ENCODE results near the gene AFAP1.

AFAP1 gene

GRCh38 chr4:7863911-7864681, 75.6 kb downstream of the AFAP1 start:
- no peak for DNase-seq

DNA sequence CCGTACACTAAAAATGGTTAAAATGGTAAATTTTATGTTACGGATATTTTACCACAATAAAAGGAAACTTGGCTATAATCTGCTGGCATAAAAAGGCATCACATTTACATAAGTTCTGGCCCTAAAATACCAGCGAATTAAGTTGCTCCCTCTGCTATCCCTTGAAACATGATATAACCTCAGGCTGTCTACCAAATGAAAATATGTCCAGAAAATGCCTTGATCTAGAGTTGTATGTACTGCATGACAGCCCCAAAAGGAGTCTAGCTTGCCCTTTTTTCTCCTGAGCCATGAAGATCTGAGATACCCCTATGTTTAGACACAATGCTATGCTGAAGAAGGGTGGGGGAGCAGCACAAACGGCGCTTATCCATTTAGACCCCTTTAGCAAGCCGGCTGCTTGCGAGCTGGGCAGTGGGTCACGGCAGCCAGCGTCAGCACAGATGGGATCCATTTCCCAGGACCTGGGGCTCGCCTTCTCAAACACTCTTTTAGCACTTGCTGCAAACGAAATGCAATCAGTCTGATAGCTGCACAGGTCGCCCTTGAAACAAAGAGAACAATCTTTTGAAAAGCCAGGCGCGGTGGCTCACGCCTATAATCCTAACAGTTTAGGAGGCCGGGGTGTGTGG, 77.0 kb downstream of the AFAP1 start:
- DNase-seq = no peak

DNA sequence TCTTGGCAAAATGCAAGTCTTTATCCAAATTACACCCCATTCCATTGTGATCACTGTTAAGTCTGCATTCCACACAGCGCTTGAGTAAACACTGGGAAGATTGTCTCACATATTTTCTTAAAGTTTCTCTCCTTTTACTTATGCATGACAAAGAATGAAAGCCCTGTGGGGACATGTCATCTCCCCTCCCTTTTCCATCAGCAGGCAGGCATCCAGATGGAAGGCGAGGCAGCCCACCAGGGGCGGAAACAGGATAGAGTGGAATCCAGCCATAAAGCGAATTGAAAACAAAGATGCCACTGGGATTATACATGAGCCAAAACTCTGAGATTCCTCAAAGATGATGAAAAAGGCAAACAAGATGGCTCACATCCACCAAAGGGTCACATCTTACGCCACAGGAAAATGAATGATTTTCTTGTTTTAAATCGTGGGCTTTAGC, 78.2 kb downstream of the AFAP1 start:
- DNase-seq = no peak

DNA sequence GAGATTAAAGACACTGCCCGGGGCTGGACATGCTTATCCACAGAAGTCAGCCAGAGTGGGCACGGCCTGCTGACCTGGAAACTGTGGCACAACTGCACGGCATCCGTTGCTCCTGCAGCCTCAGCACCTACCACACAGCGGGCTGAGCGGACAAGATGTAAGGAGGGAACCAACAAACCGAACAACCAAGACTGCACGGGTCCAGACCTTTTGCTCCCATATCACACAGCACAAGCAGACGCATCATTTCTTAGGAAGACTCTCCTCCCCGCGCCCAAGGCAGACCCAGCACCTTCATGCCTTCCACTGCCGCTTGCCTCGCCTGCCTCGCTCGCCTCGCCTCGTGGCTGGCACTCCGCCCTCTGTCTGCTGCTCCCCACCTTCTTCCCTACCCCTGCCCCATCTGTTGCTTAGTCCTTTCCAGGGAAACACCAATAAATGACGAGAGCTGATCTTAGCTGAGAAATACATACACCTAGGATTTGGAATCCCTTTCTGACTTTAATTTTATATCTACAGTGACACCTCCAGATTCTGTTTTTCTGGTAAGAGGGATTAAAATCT, 79.0 kb downstream of the AFAP1 start:
- DNase-seq = no peak

DNA sequence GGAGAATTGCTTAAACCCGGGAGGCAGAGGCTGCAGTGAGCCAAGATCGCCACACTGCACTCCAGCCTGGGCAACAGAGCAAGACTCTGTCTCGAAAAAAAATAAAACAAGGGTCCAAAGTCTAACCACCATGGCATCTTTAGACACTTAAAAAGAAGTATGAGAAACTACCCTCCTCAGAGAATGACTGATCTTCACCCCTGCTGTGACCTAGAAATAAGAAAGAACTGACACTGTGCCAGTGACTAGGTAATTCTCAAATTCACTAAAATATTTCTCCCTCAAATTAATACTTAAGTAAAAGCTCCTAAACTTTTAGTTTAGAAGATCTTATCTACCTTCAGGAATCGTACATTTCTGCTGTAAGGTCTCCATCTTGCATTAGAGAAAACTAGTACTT, 80.3 kb downstream of the AFAP1 start:
- DNase-seq = no peak

GRCh38 chr4:7858498-7858897, 81.2 kb downstream of the AFAP1 start:
- DNase-seq = no peak

DNA sequence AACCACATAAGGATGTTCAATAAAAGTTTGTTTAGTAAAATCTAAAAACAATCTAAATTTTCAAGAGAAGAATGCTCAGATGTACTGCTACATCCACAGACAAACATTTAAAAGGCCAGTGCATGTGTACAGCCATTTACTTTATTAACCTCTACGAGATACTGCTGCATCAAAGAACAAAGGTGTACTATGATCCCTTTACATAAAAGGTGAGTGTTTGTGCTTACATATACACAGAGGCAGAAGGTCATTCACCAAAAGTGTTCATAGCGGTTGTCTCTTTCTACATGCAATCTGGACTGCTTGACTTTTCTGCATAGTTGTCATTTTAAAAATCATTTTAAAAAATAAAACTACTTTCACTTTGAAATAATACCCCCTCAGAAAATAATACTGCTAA, 81.7 kb downstream of the AFAP1 start:
- DNase-seq = no peak

- no peak for DNase-seq
These were observed 82.4 kb downstream of the AFAP1 start for GRCh38 chr4:7857238-7857701.

GRCh38 chr4:7855731-7856130, 83.9 kb downstream of the AFAP1 start:
- no peak for DNase-seq

DNA sequence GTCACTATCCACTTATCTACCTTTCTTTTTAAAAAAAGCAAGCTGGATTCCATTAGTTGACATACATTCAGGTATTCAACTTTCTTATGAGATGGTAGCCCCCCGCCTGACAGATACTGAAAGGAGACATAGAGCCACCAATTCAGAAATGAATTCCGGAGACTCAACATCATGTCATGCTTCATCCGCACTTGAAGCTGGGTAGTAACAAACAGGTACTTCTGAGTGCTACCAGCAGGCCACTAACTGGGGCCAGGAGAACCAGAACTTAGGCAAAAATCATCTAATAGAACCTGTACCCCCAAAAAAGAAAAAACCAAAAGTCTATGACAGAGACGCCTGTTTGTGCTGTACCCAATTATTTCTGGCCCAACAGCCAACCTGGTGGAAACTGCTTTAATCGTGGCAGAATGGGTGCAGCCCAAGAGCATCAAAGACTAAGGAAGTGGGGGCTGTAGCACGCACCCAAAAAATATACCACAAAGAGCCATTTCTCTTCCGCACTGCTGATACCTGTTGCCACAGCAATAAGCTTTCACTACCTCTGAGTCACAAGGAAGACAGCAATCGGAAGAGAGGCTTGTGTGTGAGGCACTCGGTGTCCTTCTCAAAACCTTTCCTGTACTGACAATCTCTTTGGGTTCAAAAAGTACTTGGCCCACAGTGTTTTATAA, 84.8 kb downstream of the AFAP1 start:
- DNase-seq = no peak

DNA sequence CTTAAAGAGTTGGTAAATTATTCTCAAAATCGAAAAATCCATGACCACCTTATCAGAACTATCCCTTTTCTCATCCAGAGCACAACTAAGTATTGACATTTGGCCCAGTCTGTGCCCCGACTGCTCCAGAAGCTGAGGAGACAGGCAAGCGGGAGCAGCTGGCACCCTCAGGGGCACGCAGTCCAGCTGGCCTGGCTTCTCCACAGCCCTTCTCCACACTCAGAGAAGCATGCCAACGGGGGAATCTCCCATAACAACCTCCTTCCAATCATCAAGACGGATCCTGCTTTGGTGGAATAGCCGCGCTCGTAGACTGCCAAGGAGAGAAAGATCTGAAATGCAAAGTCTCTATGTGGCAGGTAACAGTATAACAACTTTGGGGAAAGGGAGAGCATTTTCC, 85.4 kb downstream of the AFAP1 start:
- no peak for DNase-seq

DNA sequence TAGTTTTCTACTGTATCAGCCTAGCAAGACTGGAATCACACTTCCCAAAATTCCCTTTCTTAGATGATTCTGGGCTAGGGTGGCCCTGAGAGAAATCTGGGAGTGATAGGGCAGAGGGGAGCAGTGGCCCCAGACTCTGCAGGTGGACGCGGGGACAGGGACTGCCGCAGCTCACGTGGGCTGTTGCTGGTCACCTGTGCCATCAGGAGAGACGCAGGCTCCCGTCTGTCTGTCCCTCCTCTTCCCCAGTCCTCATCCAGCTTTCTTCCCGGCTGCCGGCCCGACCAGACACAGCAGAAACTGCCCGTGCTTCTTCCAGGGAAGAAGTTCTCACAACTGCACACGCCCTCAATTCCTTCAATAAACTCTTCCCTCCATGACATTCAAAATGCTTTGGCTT, 86.4 kb downstream of the AFAP1 start:
- DNase-seq = no peak

GRCh38 chr4:7852568-7853185, 87.0 kb downstream of the AFAP1 start:
- no peak for DNase-seq

DNA sequence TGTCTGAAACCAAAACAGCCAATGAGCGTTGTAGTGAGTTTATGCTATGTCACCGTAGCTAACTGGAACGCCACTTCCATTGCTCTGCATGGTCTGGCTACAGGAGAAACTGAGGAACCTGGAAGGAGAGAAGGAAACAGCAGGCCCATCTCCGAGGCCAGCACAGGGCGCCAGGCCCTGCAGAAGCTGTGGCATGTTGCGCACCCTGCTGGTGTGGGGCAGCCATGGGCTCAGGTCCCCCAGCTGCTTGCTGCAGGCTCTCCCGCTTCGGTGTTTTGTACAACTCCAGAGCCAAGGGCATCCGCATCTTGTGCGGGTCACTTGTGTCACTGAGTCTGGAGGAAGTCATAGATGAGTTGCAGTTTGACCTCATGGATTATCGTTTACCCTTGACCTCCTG, 89.2 kb downstream of the AFAP1 start:
- no peak for DNase-seq

DNA sequence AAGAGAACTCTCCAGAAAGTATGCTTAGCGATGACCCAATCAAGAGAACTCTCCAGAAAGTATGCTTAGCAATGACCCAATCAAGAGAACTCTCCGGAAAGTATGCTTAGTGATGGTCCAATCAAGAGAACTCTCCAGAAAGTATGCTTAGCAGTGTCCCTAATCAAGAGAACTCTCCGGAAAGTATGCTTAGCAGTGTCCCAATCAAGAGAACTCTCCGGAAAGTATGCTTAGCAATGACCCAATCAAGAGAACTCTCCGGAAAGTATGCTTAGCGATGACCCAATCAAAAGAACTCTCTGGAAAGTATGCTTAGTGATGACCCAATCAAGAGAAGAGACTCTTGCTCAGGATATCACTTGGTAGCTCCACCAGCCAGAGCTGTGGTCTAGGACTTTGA, 92.5 kb downstream of the AFAP1 start:
- no peak for DNase-seq

DNA sequence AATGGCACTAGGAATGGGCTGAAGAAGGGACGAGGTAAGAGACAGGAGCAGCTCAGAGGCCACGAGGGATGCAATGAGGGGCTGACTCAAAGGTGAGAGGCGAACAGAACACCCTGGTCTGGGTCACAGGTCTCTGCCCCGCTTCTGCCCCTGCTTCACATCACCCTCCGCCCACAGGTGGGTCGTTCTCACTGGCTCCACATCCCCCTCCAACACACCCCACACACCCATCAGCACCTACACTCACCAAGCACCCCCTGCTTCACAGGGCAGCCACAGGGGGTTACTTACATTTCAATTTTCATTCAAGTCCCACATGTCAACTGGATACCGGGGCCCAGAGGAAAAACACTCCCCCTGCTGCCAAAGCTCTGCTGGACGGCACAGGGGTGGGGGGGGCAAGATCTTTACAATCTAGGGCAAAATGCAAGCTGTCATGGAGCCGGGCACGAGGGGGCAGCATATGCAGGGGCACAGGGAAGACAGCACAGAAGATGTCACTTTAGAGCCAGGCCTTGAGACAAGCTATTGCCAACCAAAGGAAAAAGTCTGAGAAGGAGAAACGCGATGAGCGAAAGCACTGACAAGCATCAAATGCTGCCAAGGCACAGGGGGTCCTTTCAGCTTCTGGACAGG, 94.0 kb downstream of the AFAP1 start:
- no peak for DNase-seq

DNA sequence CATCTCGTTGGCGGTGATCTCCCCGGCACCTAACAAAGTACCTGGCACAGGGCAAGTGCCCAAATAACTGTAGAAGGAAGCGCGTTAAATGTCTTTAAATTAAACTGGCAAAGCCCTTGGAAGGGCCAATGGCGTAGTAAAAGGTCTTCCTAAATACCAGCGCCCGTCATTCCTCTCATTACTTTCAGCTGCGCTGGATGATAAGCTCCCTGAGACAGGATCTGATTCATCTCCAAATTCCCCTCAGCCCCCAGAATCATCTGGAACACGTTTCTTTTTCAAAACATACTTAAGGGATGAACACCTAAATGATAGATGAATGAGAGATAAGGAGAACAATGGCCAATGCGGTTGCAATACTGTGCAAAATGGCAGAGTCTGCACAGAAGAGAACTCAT, 95.1 kb downstream of the AFAP1 start:
- DNase-seq = no peak

DNA sequence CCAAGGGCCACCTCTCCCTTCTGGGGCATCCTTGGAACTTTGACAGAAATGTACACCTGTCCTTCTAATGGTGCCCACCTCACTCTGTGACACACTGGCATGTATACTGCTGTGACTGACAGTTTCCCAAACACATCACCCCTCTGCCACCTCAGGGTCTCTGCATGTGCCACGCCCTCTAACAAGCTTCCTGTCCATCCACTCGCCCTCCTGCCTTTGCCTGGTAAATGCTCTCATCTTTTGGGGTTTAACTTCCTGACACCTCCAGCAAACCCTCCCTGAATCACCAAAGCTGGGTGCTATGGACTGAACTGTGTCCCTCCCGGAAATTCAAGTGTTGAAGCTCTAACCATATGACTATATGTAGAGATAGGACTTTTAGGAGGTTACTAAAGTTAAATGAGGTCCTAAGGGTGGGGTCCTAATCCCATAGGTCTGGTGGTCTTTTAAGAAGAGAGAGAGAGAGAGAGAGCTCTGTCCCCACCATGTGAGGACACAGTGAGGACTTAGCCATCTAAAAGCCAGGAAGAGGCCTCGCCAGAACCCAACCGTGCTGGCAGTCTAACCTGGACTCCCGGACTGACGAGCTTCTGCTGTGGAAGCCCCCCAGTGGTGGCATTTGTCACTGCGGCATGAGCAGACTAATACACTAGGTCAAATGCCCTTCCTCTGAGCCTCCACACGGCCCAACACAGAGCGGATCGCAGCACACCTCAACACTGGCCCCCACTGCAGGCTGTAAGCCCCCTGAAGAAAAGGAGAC, 95.6 kb downstream of the AFAP1 start:
- peak; percentile 25 for DNase-seq

GRCh38 chr4:7842384-7843279, 97.0 kb downstream of the AFAP1 start:
- no peak for DNase-seq

DNA sequence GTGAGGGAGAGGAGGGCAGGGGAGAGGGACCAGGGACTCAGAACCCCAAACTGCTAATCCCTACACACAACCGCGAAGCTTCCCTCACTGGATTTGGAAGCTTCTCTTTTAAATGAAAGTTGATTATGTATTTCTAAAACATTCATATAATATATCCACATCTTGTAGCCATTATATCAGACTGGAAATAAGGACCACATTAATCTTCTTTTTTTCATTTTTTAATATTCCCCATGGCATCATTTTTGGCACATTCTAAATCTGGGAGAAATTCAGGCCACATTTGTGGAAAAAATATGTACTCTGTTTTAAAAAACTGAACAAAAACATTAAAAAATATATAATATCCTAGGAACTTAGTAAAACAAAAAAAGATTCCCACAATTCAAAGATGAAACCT, 97.8 kb downstream of the AFAP1 start:
- DNase-seq = no peak

All from right kidney (tissue), 1 donor.